PC-3 (cell line): Measurements from ENCODE around the gene TNNT1. TPM values are rescaled to one million over a fixed set of nuclear protein-coding genes. Genes with fewer than 3 reads are reported as not detected.

ENCODE experiments used
- ATAC-seq: fragments of 200-7000 bp; cut with Tn5 transposase; 2 replicates; pipeline ENCODE4 v1.9.1; 2020; ENCODE audit warnings: mild to moderate bottlenecking, moderate library complexity
- BruUV-seq: library from RNA; stranded (reverse); fragments of 400-500 nt; replicated peaks from 2 replicates; lab custom pipeline; 2021; lab: Mats Ljungman, UMichigan
- CTCF ChIA-PET: fragments of 300-600 bp; sonication (Branson Sonifier 250); formaldehyde crosslinking; loops from one replicate; lab custom pipeline; 2022; ENCODE audit warnings: antibody characterized with exemption; lab: Charles Lee
- POLR2A ChIA-PET: fragments of 300-600 bp; sonication (Branson Sonifier 250); formaldehyde crosslinking; loops from one replicate; lab custom pipeline; 2022; ENCODE audit warnings: antibody characterized with exemption; ENCODE audit not compliant: unreplicated experiment; lab: Charles Lee
- DNase-seq: peaks from one replicate; pipeline ENCODE4 v3.0.0-alpha.2; 2015
- H2AFZ ChIP-seq: fragments of 300-600 bp; sonication (generic); 2 replicates; pipeline ENCODE4 v1.6.0; 2016; ENCODE audit warnings: antibody characterized with exemption, low read length
- H3F3A ChIP-seq: fragments of 300-600 bp; sonication (generic); one replicate; pipeline ENCODE4 v1.6.0; 2017; ENCODE audit warnings: antibody characterized with exemption, low read length, control low read depth, mild to moderate bottlenecking; ENCODE audit not compliant: unreplicated experiment
- H3K27ac ChIP-seq: fragments of 300-600 bp; sonication (generic); 2 replicates; pipeline ENCODE4 v1.5.1; 2016; ENCODE audit warnings: mild to moderate bottlenecking, low read length
- H3K27me3 ChIP-seq: fragments of 300-600 bp; sonication (generic); 2 replicates; pipeline ENCODE4 v1.6.1; 2016; ENCODE audit warnings: low read length, mixed read lengths
- H3K36me3 ChIP-seq: fragments of 300-600 bp; sonication (generic); 2 replicates; pipeline ENCODE4 v1.6.1; 2016; ENCODE audit warnings: low read depth, mixed run types, low read length, mixed read lengths
- H3K4me1 ChIP-seq: fragments of 300-600 bp; sonication (generic); 2 replicates; pipeline ENCODE4 v1.5.1; 2016; ENCODE audit warnings: low read length; ENCODE audit not compliant: insufficient read depth
- H3K4me2 ChIP-seq: fragments of 300-600 bp; sonication (generic); 2 replicates; pipeline ENCODE4 v1.6.0; 2016; ENCODE audit warnings: low read length
- H3K4me3 ChIP-seq: fragments of 300-600 bp; sonication (generic); 2 replicates; pipeline ENCODE4 v1.5.1; 2016; ENCODE audit warnings: mild to moderate bottlenecking, low read length, mixed read lengths
- H3K79me2 ChIP-seq: fragments of 300-600 bp; sonication (generic); 2 replicates; pipeline ENCODE4 v1.6.1; 2017; ENCODE audit warnings: low read length, mixed read lengths
- H3K9ac ChIP-seq: fragments of 300-600 bp; sonication (generic); 2 replicates; pipeline ENCODE4 v1.6.0; 2016; ENCODE audit warnings: mild to moderate bottlenecking, low read length
- H3K9me2 ChIP-seq: fragments of 300-600 bp; sonication (generic); replicated peaks from 2 replicates; pipeline ENCODE4 v1.6.1; 2016; ENCODE audit warnings: mixed run types, low read length, mixed read lengths
- H3K9me3 ChIP-seq: fragments of 300-600 bp; sonication (generic); 2 replicates; pipeline ENCODE4 v1.6.1; 2016; ENCODE audit warnings: low read length, mixed read lengths
- H4K20me1 ChIP-seq: fragments of 300-600 bp; sonication (generic); 2 replicates; pipeline ENCODE4 v1.6.1; 2016; ENCODE audit warnings: low read length, mixed read lengths
- EZH2 ChIP-seq: fragments of 300-600 bp; sonication (generic); IDR thresholded peaks from one replicate; pipeline ENCODE4 v1.6.1; 2017; ENCODE audit warnings: antibody characterized with exemption, mild to moderate bottlenecking, low read length; ENCODE audit not compliant: unreplicated experiment
- EZH2phosphoT487 ChIP-seq: fragments of 300-600 bp; sonication (generic); IDR thresholded peaks from 2 replicates; pipeline ENCODE4 v1.6.1; 2018; ENCODE audit warnings: mild to moderate bottlenecking, antibody characterized with exemption, low read length, borderline replicate concordance
- intact Hi-C: fragments of 100-400 bp; cut with micrococcal nuclease; formaldehyde crosslinking; loops from 2 replicates; pipeline ENCODE4 v1.9.0; 2023
- total RNA-seq: library from RNA; depleted of rRNA; stranded (reverse); fragments of >200 nt; gene quantifications from 2 replicates; pipeline ENCODE4 v1.2.3, GENCODE V29; 2014
- TF ChIP-seq, protein P1 (sequence below): fragments of 300-600 bp; sonication (generic); conservative IDR thresholded peaks from 2 replicates; pipeline ENCODE4 v1.5.1; 2017; ENCODE audit warnings: antibody characterized with exemption, low read depth, mild to moderate bottlenecking, low read length

TNNT1 gene
- total RNA-seq, 1 experiment from 2014 or later, result 266 TPM

- Histone ChIP-seq H3K4me1 (peaks cover 26% of the 10 kb centered on the region), H3K79me2 (no peaks in the 10 kb centered on the region), H3K4me2 (no peak overlapping the region), H2AFZ (no peak overlapping the region), H3K9me2 (no peaks in the 10 kb centered on the region), H3K27me3 (no peaks in the 10 kb centered on the region), H3K9me3 (no peaks in the 10 kb centered on the region), H4K20me1 (no peaks in the 10 kb centered on the region), H3K9ac (no peak overlapping the region), H3K4me3 (no peak overlapping the region), H3K27ac (no peak overlapping the region), H3K36me3 (no peaks in the 10 kb centered on the region), H3F3A (no peaks in the 10 kb centered on the region)
- no peak for TF ChIP-seq EZH2
- TF ChIP-seq, protein P1, sequence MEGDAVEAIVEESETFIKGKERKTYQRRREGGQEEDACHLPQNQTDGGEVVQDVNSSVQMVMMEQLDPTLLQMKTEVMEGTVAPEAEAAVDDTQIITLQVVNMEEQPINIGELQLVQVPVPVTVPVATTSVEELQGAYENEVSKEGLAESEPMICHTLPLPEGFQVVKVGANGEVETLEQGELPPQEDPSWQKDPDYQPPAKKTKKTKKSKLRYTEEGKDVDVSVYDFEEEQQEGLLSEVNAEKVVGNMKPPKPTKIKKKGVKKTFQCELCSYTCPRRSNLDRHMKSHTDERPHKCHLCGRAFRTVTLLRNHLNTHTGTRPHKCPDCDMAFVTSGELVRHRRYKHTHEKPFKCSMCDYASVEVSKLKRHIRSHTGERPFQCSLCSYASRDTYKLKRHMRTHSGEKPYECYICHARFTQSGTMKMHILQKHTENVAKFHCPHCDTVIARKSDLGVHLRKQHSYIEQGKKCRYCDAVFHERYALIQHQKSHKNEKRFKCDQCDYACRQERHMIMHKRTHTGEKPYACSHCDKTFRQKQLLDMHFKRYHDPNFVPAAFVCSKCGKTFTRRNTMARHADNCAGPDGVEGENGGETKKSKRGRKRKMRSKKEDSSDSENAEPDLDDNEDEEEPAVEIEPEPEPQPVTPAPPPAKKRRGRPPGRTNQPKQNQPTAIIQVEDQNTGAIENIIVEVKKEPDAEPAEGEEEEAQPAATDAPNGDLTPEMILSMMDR, result no peak
- TF ChIP-seq EZH2phosphoT487, result no peak
- POLR2A ChIA-PET, result no interaction called here
- no TSS peak for BruUV-seq
- intact Hi-C loops, result loop anchor here (1.0 to 10.0 kb wide), 3 partner anchors 15 to 86 kb away; partner anchors contain the start of gene EPS8L1
- CTCF ChIA-PET, result interaction anchor here (0.8 to 2.6 kb wide), 3 partner anchors 12 to 20 kb away, joined by 4 to 25 read pairs (median 7); partner anchors contain the start of gene TNNT1
- no peak for DNase-seq
- ATAC-seq, result no peak
Observed at GRCh38 chr19:55160986-55161365, 12.0 kb upstream of the TNNT1 start.

GRCh38 chr19:55160128-55160985, 11.4 kb upstream of the TNNT1 start:
- Histone ChIP-seq H3K79me2 (no peaks in the 10 kb centered on the region), H4K20me1 (no peaks in the 10 kb centered on the region), H3K4me2 (peak overlapping the region; percentile 34), H3K9me2 (no peaks in the 10 kb centered on the region), H3F3A (no peaks in the 10 kb centered on the region), H3K9ac (peak overlapping the region; percentile 1; the same call in 1 of the 2 replicates), H3K36me3 (no peaks in the 10 kb centered on the region), H2AFZ (peak overlapping the region; percentile 39; the same call in 1 of the 2 replicates), H3K27me3 (no peaks in the 10 kb centered on the region), H3K9me3 (no peaks in the 10 kb centered on the region), H3K4me1 (peaks cover 21% of the 10 kb centered on the region), H3K27ac (no peak overlapping the region), H3K4me3 (no peak overlapping the region)
- DNase-seq, result peak; percentile 99
- BruUV-seq, result no TSS peak
- ATAC-seq, result peak; percentile 81
- TF ChIP-seq EZH2 (no peak), EZH2phosphoT487 (no peak)
- TF ChIP-seq, protein P1, result peak; percentile 99
- ChIA-PET POLR2A (no interaction called here), CTCF (interaction anchor here (0.7 to 2.6 kb wide), 4 partner anchors 11 to 224 kb away, joined by 3 to 25 read pairs (median 6); partner anchors contain the start of genes TMEM238 and TNNT1)
- intact Hi-C loops, result loop anchor here (1.0 to 10.0 kb wide), 3 partner anchors 14 to 86 kb away; partner anchors contain the start of gene EPS8L1
